Mesendoderm (in vitro differentiated cells): ENCODE measurements around the gene RPE65.

ENCODE experiments used
- DNase-seq: peaks from one replicate; pipeline ENCODE4 v3.0.0; 2013
- H2AK5ac ChIP-seq: 2 replicates; pipeline ENCODE4 v1.6.1; 2013; ENCODE audit warnings: low read length, inconsistent platforms
- H2BK120ac ChIP-seq: 2 replicates; pipeline ENCODE4 v1.6.1; 2013; ENCODE audit warnings: low read depth, mild to moderate bottlenecking, low read length, moderate library complexity, mixed read lengths
- H2BK15ac ChIP-seq: replicated peaks from 2 replicates; pipeline ENCODE4 v1.6.1; 2013; ENCODE audit warnings: low read depth, mild to moderate bottlenecking, moderate library complexity
- H2BK5ac ChIP-seq: 2 replicates; pipeline ENCODE4 v1.6.1; 2013; ENCODE audit warnings: low read length, inconsistent platforms
- H3K18ac ChIP-seq: 2 replicates; pipeline ENCODE4 v1.6.1; 2013; ENCODE audit warnings: mild to moderate bottlenecking, low read length, mixed read lengths
- H3K23ac ChIP-seq: one replicate; pipeline ENCODE4 v1.6.1; 2013; ENCODE audit warnings: low read length
- H3K27ac ChIP-seq: 2 replicates; pipeline ENCODE4 v1.5.1; 2013; ENCODE audit warnings: low read depth, mild to moderate bottlenecking, inconsistent platforms, low read length, moderate library complexity
- H3K27me3 ChIP-seq: 2 replicates; pipeline ENCODE4 v1.6.1; 2013; ENCODE audit warnings: low read length, control low read depth, mild to moderate bottlenecking, inconsistent platforms; ENCODE audit not compliant: insufficient read depth, poor library complexity
- H3K36me3 ChIP-seq: 2 replicates; pipeline ENCODE4 v1.6.1; 2013; ENCODE audit warnings: low read length, inconsistent platforms; ENCODE audit not compliant: control insufficient read depth, insufficient read depth
- H3K4ac ChIP-seq: one replicate; pipeline ENCODE4 v1.6.1; 2013; ENCODE audit warnings: low read depth, mild to moderate bottlenecking, low read length, moderate library complexity
- H3K4me1 ChIP-seq: 2 replicates; pipeline ENCODE4 v1.6.1; 2013; ENCODE audit warnings: low read depth, low read length, inconsistent platforms; ENCODE audit not compliant: control insufficient read depth
- H3K4me2 ChIP-seq: 2 replicates; pipeline ENCODE4 v1.6.1; 2013; ENCODE audit warnings: low read length
- H3K4me3 ChIP-seq: 2 replicates; pipeline ENCODE4 v1.5.1; 2013; ENCODE audit warnings: mild to moderate bottlenecking, low read length
- H3K56ac ChIP-seq: one replicate; pipeline ENCODE4 v1.6.1; 2013; ENCODE audit warnings: low read length
- H3K79me1 ChIP-seq: 2 replicates; pipeline ENCODE4 v1.6.1; 2013; ENCODE audit warnings: low read length, inconsistent platforms
- H3K79me2 ChIP-seq: 2 replicates; pipeline ENCODE4 v1.6.1; 2013; ENCODE audit warnings: mild to moderate bottlenecking, low read length; ENCODE audit not compliant: control insufficient read depth, insufficient read depth
- H3K9ac ChIP-seq: 2 replicates; pipeline ENCODE4 v1.6.1; 2013; ENCODE audit warnings: low read length, inconsistent platforms
- H4K5ac ChIP-seq: one replicate; pipeline ENCODE4 v1.6.1; 2013; ENCODE audit warnings: low read length
- H4K8ac ChIP-seq: one replicate; pipeline ENCODE4 v1.6.1; 2013; ENCODE audit warnings: low read depth, mild to moderate bottlenecking, control low read depth, low read length, moderate library complexity
- WGBS: extraction: QIAGEN DNeasy Blood & Tissue Kit; methylation state at CpG from one replicate; pipeline ENCODE4 v1.1.7; 2013; ENCODE audit warnings: low lambda C conversion rate, missing lambda C conversion rate; ENCODE audit not compliant: insufficient coverage; ENCODE audit errors: extremely low coverage; 5-methylcytosine and 5-hydroxymethylcytosine counted together

The RPE65 gene

GRCh38 chr1:68448365-68448764 is 1.4 kb downstream of the RPE65 start:
- Histone ChIP-seq H3K4me3 (no peak overlapping the region), H2BK120ac (no peak overlapping the region), H3K4me1 (no peaks in the 10 kb centered on the region), H4K5ac (no peak overlapping the region), H3K27me3 (no peaks in the 10 kb centered on the region), H3K79me1 (no peaks in the 10 kb centered on the region), H3K79me2 (no peaks in the 10 kb centered on the region), H4K8ac (no peak overlapping the region), H3K23ac (no peak overlapping the region), H2AK5ac (no peak overlapping the region), H3K36me3 (no peaks in the 10 kb centered on the region), H3K4ac (no peak overlapping the region), H3K4me2 (no peak overlapping the region), H3K56ac (no peak overlapping the region), H3K27ac (no peak overlapping the region), H2BK5ac (no peak overlapping the region), H2BK15ac (no peak overlapping the region), H3K9ac (no peak overlapping the region), H3K18ac (no peak overlapping the region)
- WGBS = no CpG with 5 or more reads among the region's 7 CpGs
- DNase-seq = peak; percentile 50

- no peaks in the 10 kb centered on the region for H3K36me3 ChIP-seq
- no peak overlapping the region for H2BK15ac ChIP-seq
- no peak overlapping the region for H3K23ac ChIP-seq
- no CpG with 5 or more reads among the region's 6 CpGs for WGBS
- no peak for DNase-seq
- H2AK5ac ChIP-seq = no peak overlapping the region
- H3K27me3 ChIP-seq = no peaks in the 10 kb centered on the region
- H4K5ac ChIP-seq = no peak overlapping the region
- H3K27ac ChIP-seq = no peak overlapping the region
- H3K56ac ChIP-seq = no peak overlapping the region
- no peaks in the 10 kb centered on the region for H3K79me1 ChIP-seq
- H2BK120ac ChIP-seq = no peak overlapping the region
- H3K4ac ChIP-seq = no peak overlapping the region
- H3K4me2 ChIP-seq = no peak overlapping the region
- H3K4me3 ChIP-seq = no peak overlapping the region
- H4K8ac ChIP-seq = no peak overlapping the region
- H3K79me2 ChIP-seq = no peaks in the 10 kb centered on the region
- H2BK5ac ChIP-seq = no peak overlapping the region
- no peak overlapping the region for H3K9ac ChIP-seq
- H3K4me1 ChIP-seq = no peaks in the 10 kb centered on the region
- no peak overlapping the region for H3K18ac ChIP-seq
These were observed 4.0 kb downstream of the RPE65 start for GRCh38 chr1:68445709-68446108.

- H3K23ac ChIP-seq = no peak overlapping the region
- no peaks in the 10 kb centered on the region for H3K79me2 ChIP-seq
- no peak overlapping the region for H2BK120ac ChIP-seq
- H4K5ac ChIP-seq = no peak overlapping the region
- no CpG with 5 or more reads among the region's 5 CpGs for WGBS
- no peak overlapping the region for H4K8ac ChIP-seq
- DNase-seq = peak; percentile 73
- H3K4me3 ChIP-seq = no peak overlapping the region
- no peak overlapping the region for H2BK15ac ChIP-seq
- no peak overlapping the region for H3K4me2 ChIP-seq
- no peaks in the 10 kb centered on the region for H3K27me3 ChIP-seq
- no peak overlapping the region for H3K4ac ChIP-seq
- no peaks in the 10 kb centered on the region for H3K79me1 ChIP-seq
- no peak overlapping the region for H3K18ac ChIP-seq
- H3K27ac ChIP-seq = no peak overlapping the region
- H2BK5ac ChIP-seq = no peak overlapping the region
- no peak overlapping the region for H3K9ac ChIP-seq
- H2AK5ac ChIP-seq = no peak overlapping the region
- no peaks in the 10 kb centered on the region for H3K36me3 ChIP-seq
- H3K56ac ChIP-seq = no peak overlapping the region
- no peaks in the 10 kb centered on the region for H3K4me1 ChIP-seq
These were observed 6.8 kb downstream of the RPE65 start for GRCh38 chr1:68442822-68443556.

GRCh38 chr1:68442006-68442405 is 7.7 kb downstream of the RPE65 start:
- Histone ChIP-seq H4K5ac (no peak overlapping the region), H3K27me3 (no peaks in the 10 kb centered on the region), H3K23ac (no peak overlapping the region), H3K79me2 (no peaks in the 10 kb centered on the region), H3K4me2 (no peak overlapping the region), H3K4ac (no peak overlapping the region), H3K36me3 (no peaks in the 10 kb centered on the region), H2BK5ac (no peak overlapping the region), H3K9ac (no peak overlapping the region), H3K4me3 (no peak overlapping the region), H3K27ac (no peak overlapping the region), H3K18ac (no peak overlapping the region), H3K79me1 (no peaks in the 10 kb centered on the region), H3K4me1 (no peaks in the 10 kb centered on the region), H2AK5ac (no peak overlapping the region), H2BK120ac (no peak overlapping the region), H3K56ac (no peak overlapping the region), H2BK15ac (no peak overlapping the region), H4K8ac (no peak overlapping the region)
- DNase-seq = no peak
- no CpG with 5 or more reads among the region's 4 CpGs for WGBS

GRCh38 chr1:68438310-68438709 is 11.4 kb downstream of the RPE65 start:
- no peaks in the 10 kb centered on the region for H3K79me2 ChIP-seq
- no peak overlapping the region for H2BK120ac ChIP-seq
- no peak overlapping the region for H4K5ac ChIP-seq
- no peak overlapping the region for H3K56ac ChIP-seq
- H3K4ac ChIP-seq = no peak overlapping the region
- H3K36me3 ChIP-seq = no peaks in the 10 kb centered on the region
- H4K8ac ChIP-seq = no peak overlapping the region
- no peak overlapping the region for H2BK5ac ChIP-seq
- no CpG with 5 or more reads among the region's 3 CpGs for WGBS
- no peaks in the 10 kb centered on the region for H3K79me1 ChIP-seq
- no peak overlapping the region for H3K18ac ChIP-seq
- H3K27ac ChIP-seq = no peak overlapping the region
- no peaks in the 10 kb centered on the region for H3K27me3 ChIP-seq
- no peak overlapping the region for H2AK5ac ChIP-seq
- no peak overlapping the region for H3K23ac ChIP-seq
- no peak overlapping the region for H3K4me3 ChIP-seq
- H3K4me2 ChIP-seq = no peak overlapping the region
- no peak overlapping the region for H2BK15ac ChIP-seq
- H3K9ac ChIP-seq = no peak overlapping the region
- DNase-seq = no peak
- H3K4me1 ChIP-seq = no peaks in the 10 kb centered on the region

GRCh38 chr1:68433395-68433794 is 16.4 kb downstream of the RPE65 start:
- H2AK5ac ChIP-seq = no peak overlapping the region
- H3K27ac ChIP-seq = no peak overlapping the region
- H2BK120ac ChIP-seq = no peak overlapping the region
- DNase-seq = no peak
- H3K23ac ChIP-seq = no peak overlapping the region
- no peak overlapping the region for H3K4ac ChIP-seq
- H3K4me1 ChIP-seq = no peaks in the 10 kb centered on the region
- H3K79me2 ChIP-seq = no peaks in the 10 kb centered on the region
- H3K56ac ChIP-seq = no peak overlapping the region
- H3K4me2 ChIP-seq = no peak overlapping the region
- H3K27me3 ChIP-seq = no peaks in the 10 kb centered on the region
- no peaks in the 10 kb centered on the region for H3K79me1 ChIP-seq
- H4K5ac ChIP-seq = no peak overlapping the region
- H3K18ac ChIP-seq = no peak overlapping the region
- H4K8ac ChIP-seq = no peak overlapping the region
- H3K9ac ChIP-seq = no peak overlapping the region
- no peak overlapping the region for H3K4me3 ChIP-seq
- WGBS = no CpG with 5 or more reads among the region's 2 CpGs
- no peak overlapping the region for H2BK5ac ChIP-seq
- H3K36me3 ChIP-seq = no peaks in the 10 kb centered on the region
- H2BK15ac ChIP-seq = no peak overlapping the region
